Right lobe of liver (tissue), 6 donors: ENCODE results near the gene RELN. TPM values are rescaled to one million over a fixed set of nuclear protein-coding genes. Genes with fewer than 3 reads are reported as not detected.

ENCODE experiments used
- ATAC-seq, 4 donors: fragments of 200-7000 bp; cut with Tn5 transposase; one replicate each; pipeline ENCODE4 v1.9.1; 2020; ENCODE audit warnings: mild to moderate bottlenecking in 4 of 4, moderate library complexity in 4 of 4
- DNase-seq, 3 donors: peaks; one replicate each; pipeline ENCODE4 v3.0.0-alpha.2; 2020
- H3K27ac ChIP-seq, 3 donors: fragments of 200-600 bp; one replicate each; pipeline ENCODE4 v1.8.0; 2022
- H3K27me3 ChIP-seq, 2 donors: fragments of 200-600 bp; one replicate each; pipeline ENCODE4 v1.8.0; 2022
- H3K36me3 ChIP-seq, 4 donors: fragments of 200-600 bp; sonication (generic) in 1 of 4; one replicate each; pipeline versions ENCODE4 v1.5.1 to v1.8.0; 2017 to 2022; ENCODE audit warnings: control low read depth in 1 of 4
- H3K4me1 ChIP-seq, 4 donors: fragments of 200-600 bp; sonication (generic) in 1 of 4; one replicate each; pipeline versions ENCODE4 v1.5.1 to v1.8.0; 2017 to 2022; ENCODE audit warnings: control low read depth in 1 of 4
- H3K4me3 ChIP-seq, 3 donors: fragments of 200-600 bp; one replicate each; pipeline ENCODE4 v1.8.0; 2022
- H3K9me3 ChIP-seq, 4 donors: fragments of 200-600 bp; sonication (generic) in 1 of 4; one replicate each; pipeline versions ENCODE4 v1.5.1 to v1.8.0; 2017 to 2022; ENCODE audit warnings: control low read depth in 1 of 4
- POLR2A ChIP-seq: fragments of 450-650 bp; IDR thresholded peaks from one replicate; pipeline ENCODE4 v1.6.1; 2017; ENCODE audit warnings: antibody characterized with exemption, mild to moderate bottlenecking
- WGBS: methylation state at CpG from one replicate; pipeline ENCODE4 v1.1.6; 2018; ENCODE audit warnings: low coverage, low lambda C conversion rate; ENCODE audit not compliant: insufficient coverage; ENCODE audit errors: missing lambda C conversion rate; 5-methylcytosine and 5-hydroxymethylcytosine counted together
- intact Hi-C, 2 donors: fragments of 100-400 bp; cut with DNase I; formaldehyde crosslinking; loops; one replicate each; pipeline versions ENCODE4 v1.11.2 to v1.14.1; 2022
- total RNA-seq, 6 experiments: library from RNA; depleted of rRNA in 2 of 6; stranded (reverse); fragments of >200 nt in 2 of 6; fragmentation: NEBNext Ultra II Directional in 3 of 6; extraction: Animal tissue kit (Norgen Biotek cat#: 25700) in 3 of 6; gene quantifications; one replicate each; pipeline versions ENCODE4 v1.1.0 to v1.2.4, GENCODE V29; 2016 to 2023
- TF ChIP-seq, protein P1 (sequence below), 4 donors: fragments of 200-600 bp in 3 of 4; fragments of 450-650 bp in 1 of 4; IDR thresholded peaks; one replicate each; pipeline versions ENCODE4 v1.5.1 to v1.8.0; 2016 to 2022; ENCODE audit warnings: antibody characterized with exemption in 4 of 4, mild to moderate bottlenecking in 2 of 4
- donor health status: DM: no; HTN: yes; CAD: no.
- donor health status: DM: no; HTN: no; CAD: no.
- donor health status: DM: no; HTN: no; CAD: no.
- donor health status: DM: no; HTN: yes; CAD: no.
- donor health status: DM: no; HTN: yes; CAD: no.

Gene RELN
- total RNA-seq, 6 experiments from 2014 or later = 11.9 to 35.7 (median 18.9) TPM

DNA sequence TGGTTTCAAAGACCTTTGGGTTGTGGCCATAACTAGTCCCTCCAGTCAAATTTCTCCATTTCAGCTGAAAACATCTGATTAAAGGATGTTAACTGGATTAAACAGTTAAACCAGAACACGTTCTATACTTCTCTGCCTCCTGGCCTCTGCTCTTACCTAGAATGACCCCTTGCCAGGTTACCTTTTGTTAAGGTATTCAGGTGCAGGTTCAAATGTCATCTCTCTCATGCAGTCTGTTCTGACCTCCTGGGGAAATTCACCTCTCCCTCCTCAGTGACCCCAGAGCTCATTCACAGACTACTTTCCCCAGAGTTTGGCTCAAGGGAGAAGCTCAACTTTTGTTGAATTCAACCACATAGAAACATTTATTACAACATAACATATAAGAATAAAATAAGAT, 67.8 kb downstream of the RELN start:
- DNase-seq = no peak
- H3K4me1 ChIP-seq = no peaks in the 10 kb centered on the region
- WGBS = 20% methylated on average over 1 of the region's 1 CpG
- no peak overlapping the region for H3K4me3 ChIP-seq
- no peak overlapping the region for H3K27ac ChIP-seq
- no peak for ATAC-seq
- no peaks in the 10 kb centered on the region for H3K27me3 ChIP-seq
- H3K9me3 ChIP-seq = no peaks in the 10 kb centered on the region
- no peaks in the 10 kb centered on the region for H3K36me3 ChIP-seq
- intact Hi-C loops = no loop called here
- no peak for TF ChIP-seq POLR2A
- TF ChIP-seq, protein P1, sequence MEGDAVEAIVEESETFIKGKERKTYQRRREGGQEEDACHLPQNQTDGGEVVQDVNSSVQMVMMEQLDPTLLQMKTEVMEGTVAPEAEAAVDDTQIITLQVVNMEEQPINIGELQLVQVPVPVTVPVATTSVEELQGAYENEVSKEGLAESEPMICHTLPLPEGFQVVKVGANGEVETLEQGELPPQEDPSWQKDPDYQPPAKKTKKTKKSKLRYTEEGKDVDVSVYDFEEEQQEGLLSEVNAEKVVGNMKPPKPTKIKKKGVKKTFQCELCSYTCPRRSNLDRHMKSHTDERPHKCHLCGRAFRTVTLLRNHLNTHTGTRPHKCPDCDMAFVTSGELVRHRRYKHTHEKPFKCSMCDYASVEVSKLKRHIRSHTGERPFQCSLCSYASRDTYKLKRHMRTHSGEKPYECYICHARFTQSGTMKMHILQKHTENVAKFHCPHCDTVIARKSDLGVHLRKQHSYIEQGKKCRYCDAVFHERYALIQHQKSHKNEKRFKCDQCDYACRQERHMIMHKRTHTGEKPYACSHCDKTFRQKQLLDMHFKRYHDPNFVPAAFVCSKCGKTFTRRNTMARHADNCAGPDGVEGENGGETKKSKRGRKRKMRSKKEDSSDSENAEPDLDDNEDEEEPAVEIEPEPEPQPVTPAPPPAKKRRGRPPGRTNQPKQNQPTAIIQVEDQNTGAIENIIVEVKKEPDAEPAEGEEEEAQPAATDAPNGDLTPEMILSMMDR (IDR thresholded peaks at IDR 0.05) = no peak

DNA sequence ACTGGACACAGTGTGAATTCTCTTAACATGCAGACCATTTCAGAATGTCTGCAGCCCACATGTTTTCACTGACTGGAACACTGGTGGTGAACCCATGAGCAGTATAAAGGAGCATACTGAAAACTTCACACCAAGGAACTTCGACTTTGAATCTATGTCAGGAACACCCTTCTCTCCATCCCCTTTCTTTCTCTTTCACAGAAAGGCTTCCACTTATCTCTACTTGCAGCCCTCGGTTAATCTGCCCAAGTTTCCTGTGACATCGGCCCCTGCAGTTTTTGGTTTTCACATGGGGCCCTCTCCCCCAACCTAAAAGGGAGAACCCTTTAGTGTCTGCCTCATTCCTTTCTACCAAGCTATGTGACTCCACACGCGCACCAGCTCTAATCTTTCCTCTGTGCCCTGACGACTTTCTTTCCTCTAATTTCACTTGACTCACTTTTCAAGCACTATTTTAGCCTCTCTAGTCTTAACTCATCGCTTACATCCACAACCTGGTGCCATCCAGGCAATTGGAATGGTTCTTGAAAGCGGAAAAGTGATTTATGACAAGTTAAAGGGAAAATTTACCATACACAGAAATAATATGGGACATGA, 70.1 kb downstream of the RELN start:
- Histone ChIP-seq H3K27ac (no peak overlapping the region), H3K4me3 (no peak overlapping the region), H3K27me3 (no peaks in the 10 kb centered on the region), H3K36me3 (no peaks in the 10 kb centered on the region), H3K4me1 (no peaks in the 10 kb centered on the region), H3K9me3 (no peaks in the 10 kb centered on the region)
- no peak for TF ChIP-seq POLR2A
- TF ChIP-seq, protein P1 (IDR thresholded peaks at IDR 0.05) = no peak
- ATAC-seq = no peak
- no peak for DNase-seq
- intact Hi-C loops = no loop called here
- WGBS = 52% methylated on average over 8 of the region's 8 CpGs

DNA sequence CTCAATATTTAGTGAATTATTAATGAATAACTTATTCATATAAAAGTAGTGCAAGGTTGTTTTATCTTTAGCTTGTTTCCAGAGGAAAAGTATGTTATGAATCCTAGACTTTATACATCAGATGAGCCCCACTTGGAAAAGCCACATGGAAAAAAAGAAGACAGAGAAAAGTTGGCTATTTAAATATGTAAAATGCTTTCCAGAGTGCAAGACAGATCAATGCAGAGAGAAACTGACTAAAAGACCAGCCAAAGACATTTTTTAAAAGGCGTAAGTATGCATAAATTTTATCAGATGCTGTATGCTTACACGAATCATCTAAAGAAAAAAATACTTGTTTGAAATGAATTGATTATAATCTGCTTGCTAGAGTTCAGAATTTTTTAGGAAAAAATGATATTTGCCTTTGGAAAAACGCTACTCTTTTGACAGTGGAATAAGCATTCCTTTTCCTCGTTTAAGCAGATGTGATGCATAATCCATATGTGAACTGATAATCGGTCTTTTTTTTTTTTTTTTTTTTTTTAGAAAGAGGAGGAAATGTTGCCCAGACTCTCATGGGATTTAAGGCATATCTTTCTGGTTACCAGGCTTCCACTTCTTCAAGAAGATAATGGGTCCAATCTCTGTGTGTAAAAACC, 70.7 kb downstream of the RELN start:
- Histone ChIP-seq H3K9me3 (no peaks in the 10 kb centered on the region), H3K36me3 (no peaks in the 10 kb centered on the region), H3K27me3 (no peaks in the 10 kb centered on the region), H3K27ac (no peak overlapping the region), H3K4me1 (no peaks in the 10 kb centered on the region), H3K4me3 (no peak overlapping the region)
- TF ChIP-seq, protein P1 (IDR thresholded peaks at IDR 0.05) = no peak
- TF ChIP-seq POLR2A = no peak
- intact Hi-C loops = no loop called here
- ATAC-seq (no peak), DNase-seq (no peak)
- WGBS = 36% methylated on average over 5 of the region's 5 CpGs

DNA sequence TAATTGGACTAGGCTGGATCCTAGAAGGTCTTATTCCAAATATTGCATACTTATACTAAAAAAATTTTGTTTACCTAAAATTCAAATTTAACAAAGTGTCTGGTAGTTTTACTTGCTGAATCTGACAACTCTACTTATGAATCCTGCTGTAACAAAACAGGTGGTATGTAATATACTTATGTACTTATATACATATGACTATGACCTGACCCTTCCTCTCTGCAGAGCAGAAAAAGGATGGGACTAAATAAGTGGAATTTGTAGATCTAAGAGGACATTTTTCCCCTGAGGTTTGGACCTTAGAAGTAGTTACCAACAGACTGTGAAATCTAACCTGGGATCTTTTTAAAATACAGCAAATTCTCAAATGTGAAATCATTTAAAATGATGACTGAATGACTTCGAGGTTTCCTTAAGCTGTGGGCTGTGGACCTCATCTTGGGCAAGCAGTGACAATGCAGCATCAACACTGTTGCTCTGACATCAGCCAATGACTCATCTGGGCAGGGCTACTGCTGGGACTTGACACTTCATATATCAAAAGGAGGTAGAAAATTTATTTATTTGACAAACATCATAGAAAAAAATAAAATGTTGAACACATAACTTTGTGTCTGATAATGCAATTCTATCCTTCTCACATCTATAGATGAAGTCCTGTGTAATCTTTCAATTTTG, 73.6 kb downstream of the RELN start:
- 47% methylated on average over 1 of the region's 1 CpG for WGBS
- no peaks in the 10 kb centered on the region for H3K27me3 ChIP-seq
- no peak overlapping the region for H3K4me3 ChIP-seq
- peak in 1 of 4 donors; percentile 43 for ATAC-seq
- no peak overlapping the region for H3K27ac ChIP-seq
- no peak for DNase-seq
- no peak for TF ChIP-seq POLR2A
- TF ChIP-seq, protein P1 (IDR thresholded peaks at IDR 0.05) = no peak
- H3K4me1 ChIP-seq = no peaks in the 10 kb centered on the region
- H3K36me3 ChIP-seq = no peaks in the 10 kb centered on the region
- no peaks in the 10 kb centered on the region for H3K9me3 ChIP-seq
- intact Hi-C loops = no loop called here
